IgD-negative memory B cell (primary cell): ENCODE data around the gene NUDT6. TPM values are rescaled to one million over a fixed set of nuclear protein-coding genes. Genes with fewer than 3 reads are reported as not detected.
"Not testable (repeated sequence)": the region's sequence is repeated elsewhere in the genome, so short reads cannot be mapped to it uniquely, and the experiment has no call there.

Source experiments
- H3K27ac Mint-ChIP-seq, 3 donors: one replicate each; pipeline ENCODE4 v1.8.0; 2020 to 2022; ENCODE audit warnings: mild to moderate bottlenecking in 3 of 3, mixed read lengths in 3 of 3, moderate library complexity in 1 of 3
- H3K27me3 Mint-ChIP-seq: one replicate; pipeline ENCODE4 v1.8.0; 2021; ENCODE audit warnings: mixed read lengths
- H3K36me3 Mint-ChIP-seq: one replicate; pipeline ENCODE4 v1.8.0; 2020; ENCODE audit warnings: mild to moderate bottlenecking, mixed read lengths
- H3K4me1 Mint-ChIP-seq, 3 donors: one replicate each; pipeline ENCODE4 v1.8.0; 2020 to 2022; ENCODE audit warnings: mixed read lengths in 3 of 3, mild to moderate bottlenecking in 1 of 3
- H3K4me3 Mint-ChIP-seq, 4 donors: one replicate each; pipeline ENCODE4 v1.8.0; 2020 to 2022; ENCODE audit warnings: mild to moderate bottlenecking in 4 of 4, mixed read lengths in 4 of 4, moderate library complexity in 3 of 4
- H3K9me3 Mint-ChIP-seq, 3 donors: one replicate each; pipeline ENCODE4 v1.8.0; 2020 to 2021; ENCODE audit warnings: mixed read lengths in 3 of 3, mild to moderate bottlenecking in 1 of 3
- polyA plus RNA-seq: library from polyadenylated mRNA; unstranded; fragments of 300-500 nt; fragmentation: Illumina TruSeq; gene quantifications from one replicate; pipeline ENCODE4 v1.2.3, GENCODE V29; 2021

The NUDT6 gene
- polyA plus RNA-seq, 1 donor from 2014 or later = 2.6 TPM

DNA sequence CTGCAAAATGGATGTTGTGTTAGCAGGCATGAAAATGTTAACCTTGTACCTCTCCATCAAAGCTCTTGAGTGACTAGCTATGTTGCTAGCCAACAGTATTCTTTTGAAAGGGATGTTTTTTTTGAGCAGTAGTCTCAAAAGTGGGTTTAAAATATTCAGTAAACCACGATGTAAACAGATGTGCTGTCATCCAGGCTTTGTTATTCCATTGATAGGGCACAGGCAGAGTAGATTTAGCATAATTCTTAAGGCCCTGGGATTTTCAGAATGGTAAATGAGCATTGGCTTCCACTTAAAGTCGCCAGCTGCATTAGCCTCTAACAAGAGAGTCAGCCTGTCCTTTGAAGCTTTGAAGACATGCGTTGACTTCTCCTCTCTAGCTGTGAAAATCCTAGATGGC is 77.3 kb downstream of the NUDT6 start:
- H3K4me3 Mint-ChIP-seq = no peak overlapping the region
- H3K4me1 Mint-ChIP-seq = peaks cover 0 to 5% (median 0%) of the 10 kb centered on the region in 3 donors
- H3K27ac Mint-ChIP-seq = no peak overlapping the region
- H3K9me3 Mint-ChIP-seq = peaks cover 0 to 2% (median 0%) of the 10 kb centered on the region in 3 donors
- peaks cover 6% of the 10 kb centered on the region for H3K27me3 Mint-ChIP-seq
- no peaks in the 10 kb centered on the region for H3K36me3 Mint-ChIP-seq

DNA sequence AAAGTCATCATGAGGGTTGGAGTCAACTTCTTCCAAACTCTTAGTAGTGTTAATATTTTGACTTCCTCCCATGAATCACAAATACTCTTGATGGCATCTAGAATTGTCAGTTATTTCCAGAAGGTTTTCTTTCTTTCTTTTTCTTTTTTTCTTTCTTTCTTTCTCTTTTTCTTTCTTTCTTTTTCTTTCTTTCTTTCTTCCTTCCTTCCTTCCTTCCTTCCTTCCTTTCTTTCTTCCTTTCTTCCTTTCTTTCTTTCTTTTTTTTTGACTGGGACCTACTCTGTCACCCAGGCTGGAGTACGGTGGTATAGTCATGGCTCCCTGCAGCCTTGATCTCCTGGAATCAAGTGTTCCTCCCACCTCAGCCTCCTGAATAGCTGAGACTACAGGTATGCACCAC is 78.0 kb downstream of the NUDT6 start:
- H3K4me1 Mint-ChIP-seq, H3K9me3 Mint-ChIP-seq, H3K27me3 Mint-ChIP-seq, H3K36me3 Mint-ChIP-seq, H3K4me3 Mint-ChIP-seq, H3K27ac Mint-ChIP-seq: not testable (repeated sequence)

DNA sequence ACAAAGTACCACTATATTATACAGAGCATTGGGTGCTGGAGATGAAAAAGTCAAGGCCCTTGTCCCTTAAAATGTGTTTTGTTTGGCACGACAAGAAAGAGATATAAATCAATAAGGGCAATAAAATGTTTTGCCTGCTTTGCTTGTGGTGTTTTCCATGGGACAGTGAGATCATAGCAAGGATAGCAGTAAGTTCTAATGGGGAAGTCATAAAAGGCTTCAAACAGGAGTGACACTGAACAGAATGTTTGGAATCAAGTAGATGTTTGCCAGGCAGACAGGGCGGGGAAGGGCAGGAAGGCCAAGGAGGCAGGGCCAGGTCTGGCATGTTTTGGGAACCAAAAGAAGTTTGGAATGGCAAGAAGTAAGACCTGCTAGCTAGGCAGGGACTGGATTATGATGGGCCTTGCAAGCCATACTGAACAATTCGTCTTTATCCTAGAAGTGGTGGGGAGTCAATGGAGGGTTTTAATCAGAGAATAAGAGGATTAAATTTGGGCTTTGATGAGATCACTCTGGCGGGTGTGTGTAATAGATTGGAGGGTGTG is 79.3 kb downstream of the NUDT6 start:
- Mint-ChIP-seq H3K36me3 (no peaks in the 10 kb centered on the region), H3K27ac (no peak overlapping the region), H3K4me1 (peaks cover 0 to 5% (median 0%) of the 10 kb centered on the region in 3 donors), H3K9me3 (peaks cover 0 to 2% (median 0%) of the 10 kb centered on the region in 3 donors), H3K4me3 (no peak overlapping the region), H3K27me3 (peaks cover 10% of the 10 kb centered on the region)

Other genes starting within 250 kb of the NUDT6 start
- 0.68 TPM for gene BBS12, start 189.9 kb downstream of the NUDT6 start, polyA plus RNA-seq
- gene FGF2, start 95.8 kb downstream of the NUDT6 start, polyA plus RNA-seq = not detected